Keratinocyte (primary cell): ENCODE data around the gene CAPZA2. TPM values are rescaled to one million over a fixed set of nuclear protein-coding genes. Genes with fewer than 3 reads are reported as not detected.

Source experiments
- DNase-seq: peaks from one replicate; pipeline ENCODE4 v3.0.0-alpha.2; 2011; ENCODE audit warnings: low read depth, missing footprints, low spot score
- FAIRE-seq: peaks from 2 replicates; lab custom pipeline; 2011; peaks lifted over from hg19 to GRCh38; lab: Jason Lieb, UNC
- H2AFZ ChIP-seq: 2 replicates; pipeline ENCODE4 v1.6.0; 2012; ENCODE audit warnings: low read length, control low read depth, inconsistent platforms; ENCODE audit not compliant: control insufficient read depth
- H3K27ac ChIP-seq: 2 replicates; pipeline ENCODE4 v1.5.1; 2011; ENCODE audit warnings: low read length; ENCODE audit not compliant: control insufficient read depth, insufficient read depth
- H3K27me3 ChIP-seq: 3 replicates; pipeline ENCODE4 v1.6.0; 2011; ENCODE audit warnings: low read length; ENCODE audit not compliant: control insufficient read depth, insufficient read depth; ENCODE audit errors: extremely low read depth
- H3K36me3 ChIP-seq, 2 experiments: 2 replicates in 1 of 2; 3 replicates in 1 of 2; pipeline ENCODE4 v1.5.1; 2011; ENCODE audit warnings: low read length in 2 of 2, mild to moderate bottlenecking in 1 of 2; ENCODE audit not compliant: control insufficient read depth in 2 of 2, insufficient read depth in 2 of 2; ENCODE audit errors: extremely low read depth in 1 of 2
- H3K4me1 ChIP-seq: 3 replicates; pipeline ENCODE4 v1.5.1; 2011; ENCODE audit warnings: low read length; ENCODE audit not compliant: control insufficient read depth, insufficient read depth; ENCODE audit errors: extremely low read depth
- H3K4me2 ChIP-seq: 3 replicates; pipeline ENCODE4 v1.6.0; 2011; ENCODE audit warnings: low read depth, low read length; ENCODE audit not compliant: control insufficient read depth, insufficient read depth; ENCODE audit errors: extremely low read depth
- H3K4me3 ChIP-seq, 3 experiments: fragments of 200-600 bp in 1 of 3; sonication (generic) in 1 of 3; 2 replicates in 2 of 3; 3 replicates in 1 of 3; pipeline ENCODE4 v1.5.1; 2011 to 2016; ENCODE audit warnings: low read length in 3 of 3, mild to moderate bottlenecking in 3 of 3, control low read depth in 2 of 3, inconsistent platforms in 1 of 3, low read depth in 1 of 3, mixed read lengths in 1 of 3, mixed run types in 1 of 3, moderate library complexity in 1 of 3; ENCODE audit not compliant: control insufficient read depth in 2 of 3, insufficient read depth in 2 of 3; ENCODE audit errors: extremely low read depth in 1 of 3
- H3K79me2 ChIP-seq: 2 replicates; pipeline ENCODE4 v1.6.0; 2012; ENCODE audit warnings: low read length; ENCODE audit not compliant: control insufficient read depth, insufficient read depth
- H3K9ac ChIP-seq: 3 replicates; pipeline ENCODE4 v1.6.0; 2011; ENCODE audit warnings: low read length; ENCODE audit not compliant: control insufficient read depth, insufficient read depth; ENCODE audit errors: extremely low read depth
- H3K9me1 ChIP-seq: 3 replicates; pipeline ENCODE4 v1.6.0; 2011; ENCODE audit warnings: low read length; ENCODE audit not compliant: control insufficient read depth, insufficient read depth; ENCODE audit errors: extremely low read depth
- H3K9me3 ChIP-seq: 2 replicates; pipeline ENCODE4 v1.5.1; 2012; ENCODE audit warnings: low read depth, low read length; ENCODE audit not compliant: control insufficient read depth
- H4K20me1 ChIP-seq: 3 replicates; pipeline ENCODE4 v1.6.0; 2011; ENCODE audit warnings: low read length; ENCODE audit not compliant: control insufficient read depth, insufficient read depth; ENCODE audit errors: extremely low read depth
- CTCF ChIP-seq, 3 experiments: IDR thresholded peaks in 1 of 3; conservative IDR thresholded peaks in 1 of 3; optimal IDR thresholded peaks in 1 of 3; 2 replicates in 2 of 3; 3 replicates in 1 of 3; pipeline versions ENCODE3 to v1.5.1; 2011; ENCODE audit warnings: low read length in 3 of 3, mild to moderate bottlenecking in 3 of 3, moderate library complexity in 2 of 3, control low read depth in 1 of 3, inconsistent platforms in 1 of 3; ENCODE audit not compliant: insufficient read depth in 2 of 3; ENCODE audit errors: extremely low read depth in 1 of 3
- EZH2 ChIP-seq: IDR thresholded peaks from one replicate; pipeline ENCODE4 v1.6.1; 2012; ENCODE audit warnings: inconsistent platforms, mild to moderate bottlenecking, low read length, moderate library complexity
- dilution Hi-C: fragments of 300-500 bp; cut with MboI; formaldehyde crosslinking; loops from one replicate; pipeline ENCODE4 v1.7.0; 2020; ENCODE audit warnings: low sequenced_read_pairs; ENCODE audit not compliant: extremely low pct_ligation_motif_present
- polyA plus RNA-seq, 5 experiments: library from polyadenylated mRNA; depleted of rRNA in 3 of 5; stranded (reverse) in 3 of 5; stranded (forward) in 1 of 5; unstranded in 1 of 5; fragments of >200 nt; gene quantifications; 1 replicate in 1 of 5; 2 replicates in 3 of 5; 3 replicates in 1 of 5; pipeline versions ENCODE4 v1.2.1 to v1.2.3, GENCODE V29; 2011 to 2012; ENCODE audit warnings: missing spikeins in 2 of 5, low read depth in 1 of 5, low replicate concordance in 1 of 5

The CAPZA2 gene
- polyA plus RNA-seq, 1 donor (not counting 4 experiments of a cell fraction or from before 2014, with no cell fraction given): 150 TPM

GRCh38 chr7:116966601-116967000 is 104.2 kb downstream of the CAPZA2 start:
- TF ChIP-seq CTCF (optimal IDR thresholded peaks at IDR 0.05 in 1 of 3, IDR thresholded peaks at IDR 0.05 in 1 of 3, conservative IDR thresholded peaks at IDR 0.05 in 1 of 3; ENCODE audit: extremely low read depth in 1 of 3, insufficient read depth in 2 of 3, low read length in 3 of 3): no peak
- TF ChIP-seq EZH2: no peak
- Histone ChIP-seq H3K79me2 (peaks cover 31% of the 10 kb centered on the region), H3K27me3 (no peaks in the 10 kb centered on the region), H3K4me3 (no peak overlapping the region), H3K9me1 (no peaks in the 10 kb centered on the region), H3K27ac (no peak overlapping the region), H3K36me3 (no peaks in the 10 kb centered on the region), H3K9me3 (no peaks in the 10 kb centered on the region), H2AFZ (no peak overlapping the region), H4K20me1 (no peaks in the 10 kb centered on the region), H3K9ac (no peak overlapping the region), H3K4me2 (no peak overlapping the region), H3K4me1 (peaks cover 5% of the 10 kb centered on the region)
- DNase-seq (no peak), FAIRE-seq (no peak)
- dilution Hi-C loops: no loop called here

DNA sequence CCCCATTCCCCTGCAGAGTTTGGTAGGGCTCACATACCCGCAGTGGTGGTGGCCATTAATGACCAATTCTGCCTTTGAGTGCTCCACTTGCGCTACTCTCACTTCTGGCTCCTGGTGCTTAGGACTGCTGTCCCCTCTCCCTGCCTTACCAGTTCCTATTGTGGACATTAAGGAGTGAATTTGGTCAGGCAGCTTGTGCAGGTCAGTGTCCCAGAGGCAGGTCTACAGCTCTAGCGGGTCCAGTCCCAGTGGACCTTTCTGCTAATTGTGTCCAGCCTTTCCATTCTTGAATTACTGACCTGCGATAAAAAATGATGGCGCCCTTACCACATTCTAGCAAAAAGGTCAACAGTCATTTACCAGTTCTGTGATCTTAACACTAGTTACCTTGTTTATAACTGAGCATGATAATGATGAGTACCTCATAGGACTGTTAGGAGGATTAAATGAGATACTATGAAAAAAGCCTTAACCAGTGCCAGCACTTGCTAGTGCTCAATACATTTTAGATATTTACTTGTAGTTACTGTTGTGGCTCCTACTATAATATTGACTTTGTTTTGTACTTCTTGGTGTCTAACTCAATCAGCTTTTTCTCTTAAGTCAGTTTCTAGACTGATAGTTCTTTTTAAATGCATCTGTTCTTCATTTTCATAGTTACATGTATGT is 105.0 kb downstream of the CAPZA2 start:
- Histone ChIP-seq H3K36me3 (no peaks in the 10 kb centered on the region), H3K27me3 (no peaks in the 10 kb centered on the region), H3K79me2 (peaks cover 28% of the 10 kb centered on the region), H3K9me3 (no peaks in the 10 kb centered on the region), H3K4me1 (peaks cover 5% of the 10 kb centered on the region), H2AFZ (no peak overlapping the region), H4K20me1 (no peaks in the 10 kb centered on the region), H3K4me2 (no peak overlapping the region), H3K9me1 (no peaks in the 10 kb centered on the region), H3K27ac (no peak overlapping the region), H3K4me3 (no peak overlapping the region), H3K9ac (no peak overlapping the region)
- TF ChIP-seq EZH2 (no peak), CTCF (optimal IDR thresholded peaks at IDR 0.05 in 1 of 3, IDR thresholded peaks at IDR 0.05 in 1 of 3, conservative IDR thresholded peaks at IDR 0.05 in 1 of 3; ENCODE audit: extremely low read depth in 1 of 3, insufficient read depth in 2 of 3, low read length in 3 of 3) (no peak)
- no peak for DNase-seq
- dilution Hi-C loops: no loop called here
- FAIRE-seq: no peak
